Thoracic aorta (tissue), 2 donors: ENCODE results near the gene HOTAIR. TPM values are rescaled to one million over a fixed set of nuclear protein-coding genes. Genes with fewer than 3 reads are reported as not detected.

Experiments used
- ATAC-seq: fragments of 150-250 bp; one replicate; pipeline ENCODE4 v1.8.0; 2017; ENCODE audit warnings: low read depth; ENCODE audit not compliant: insufficient number of reproducible peaks, low FRiP score
- DNase-seq: peaks from one replicate; pipeline ENCODE4 v3.0.0-alpha.2; 2020; ENCODE audit warnings: low spot score
- H3K27ac ChIP-seq, 2 donors: fragments of 200-600 bp; sonication (generic); 1 replicate in 1 of 2; 2 replicates in 1 of 2; pipeline ENCODE4 v1.5.1; 2016; ENCODE audit warnings: mild to moderate bottlenecking in 2 of 2, moderate library complexity in 2 of 2
- H3K27me3 ChIP-seq: fragments of 200-600 bp; sonication (generic); replicated peaks from 2 replicates; pipeline ENCODE4 v1.6.0; 2016; ENCODE audit warnings: mild to moderate bottlenecking; ENCODE audit not compliant: insufficient read depth
- H3K36me3 ChIP-seq: fragments of 200-600 bp; sonication (generic); one replicate; pipeline ENCODE4 v1.5.1; 2016
- H3K4me1 ChIP-seq, 2 donors: fragments of 200-600 bp; sonication (generic); 1 replicate in 1 of 2; 2 replicates in 1 of 2; pipeline versions ENCODE4 v1.5.1 to v1.6.0; 2016; ENCODE audit warnings: low read depth in 2 of 2, mild to moderate bottlenecking in 1 of 2; ENCODE audit not compliant: control insufficient read depth in 1 of 2
- H3K4me3 ChIP-seq: fragments of 200-600 bp; sonication (generic); 2 replicates; pipeline ENCODE4 v1.5.1; 2016; ENCODE audit warnings: mild to moderate bottlenecking
- H3K9me3 ChIP-seq: fragments of 200-600 bp; sonication (generic); 2 replicates; pipeline ENCODE4 v1.5.1; 2016
- total RNA-seq, 2 donors: library from RNA; depleted of rRNA; stranded (reverse); fragments of >200 nt; gene quantifications; one replicate each; pipeline versions ENCODE4 v1.1.0 to v1.2.3, GENCODE V29; 2016
- TF ChIP-seq, protein P1 (sequence below): fragments of 200-600 bp; sonication (generic); IDR thresholded peaks from one replicate; pipeline ENCODE4 v1.5.1; 2019; ENCODE audit warnings: antibody characterized with exemption

Gene HOTAIR
- total RNA-seq, 2 donors from 2014 or later = not detected

- Histone ChIP-seq H3K27ac (no peak overlapping the region), H3K4me3 (no peak overlapping the region), H3K27me3 (peaks cover 43% of the 10 kb centered on the region), H3K9me3 (no peaks in the 10 kb centered on the region), H3K4me1 (peaks cover 16 to 24% of the 10 kb centered on the region in 2 donors), H3K36me3 (no peaks in the 10 kb centered on the region)
- TF ChIP-seq, protein P1, sequence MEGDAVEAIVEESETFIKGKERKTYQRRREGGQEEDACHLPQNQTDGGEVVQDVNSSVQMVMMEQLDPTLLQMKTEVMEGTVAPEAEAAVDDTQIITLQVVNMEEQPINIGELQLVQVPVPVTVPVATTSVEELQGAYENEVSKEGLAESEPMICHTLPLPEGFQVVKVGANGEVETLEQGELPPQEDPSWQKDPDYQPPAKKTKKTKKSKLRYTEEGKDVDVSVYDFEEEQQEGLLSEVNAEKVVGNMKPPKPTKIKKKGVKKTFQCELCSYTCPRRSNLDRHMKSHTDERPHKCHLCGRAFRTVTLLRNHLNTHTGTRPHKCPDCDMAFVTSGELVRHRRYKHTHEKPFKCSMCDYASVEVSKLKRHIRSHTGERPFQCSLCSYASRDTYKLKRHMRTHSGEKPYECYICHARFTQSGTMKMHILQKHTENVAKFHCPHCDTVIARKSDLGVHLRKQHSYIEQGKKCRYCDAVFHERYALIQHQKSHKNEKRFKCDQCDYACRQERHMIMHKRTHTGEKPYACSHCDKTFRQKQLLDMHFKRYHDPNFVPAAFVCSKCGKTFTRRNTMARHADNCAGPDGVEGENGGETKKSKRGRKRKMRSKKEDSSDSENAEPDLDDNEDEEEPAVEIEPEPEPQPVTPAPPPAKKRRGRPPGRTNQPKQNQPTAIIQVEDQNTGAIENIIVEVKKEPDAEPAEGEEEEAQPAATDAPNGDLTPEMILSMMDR = no peak
- DNase-seq (no peak), ATAC-seq (no peak)
These were observed 2.3 kb upstream of the HOTAIR start for GRCh38 chr12:53976823-53977595.

GRCh38 chr12:53976172-53976822 is 1.5 kb upstream of the HOTAIR start:
- DNase-seq = no peak
- Histone ChIP-seq H3K27ac (no peak overlapping the region), H3K4me1 (peaks cover 16 to 24% of the 10 kb centered on the region in 2 donors), H3K9me3 (no peaks in the 10 kb centered on the region), H3K36me3 (no peaks in the 10 kb centered on the region), H3K4me3 (no peak overlapping the region), H3K27me3 (peaks cover 45% of the 10 kb centered on the region)
- TF ChIP-seq, protein P1 = no peak
- no peak for ATAC-seq

GRCh38 chr12:53975479-53976152 is 862 bp upstream of the HOTAIR start:
- ATAC-seq = no peak
- Histone ChIP-seq H3K36me3 (no peaks in the 10 kb centered on the region), H3K27ac (no peak overlapping the region), H3K4me3 (no peak overlapping the region), H3K27me3 (peaks cover 52% of the 10 kb centered on the region), H3K9me3 (no peaks in the 10 kb centered on the region), H3K4me1 (peaks cover 16 to 24% of the 10 kb centered on the region in 2 donors)
- no peak for DNase-seq
- TF ChIP-seq, protein P1 = no peak

DNA sequence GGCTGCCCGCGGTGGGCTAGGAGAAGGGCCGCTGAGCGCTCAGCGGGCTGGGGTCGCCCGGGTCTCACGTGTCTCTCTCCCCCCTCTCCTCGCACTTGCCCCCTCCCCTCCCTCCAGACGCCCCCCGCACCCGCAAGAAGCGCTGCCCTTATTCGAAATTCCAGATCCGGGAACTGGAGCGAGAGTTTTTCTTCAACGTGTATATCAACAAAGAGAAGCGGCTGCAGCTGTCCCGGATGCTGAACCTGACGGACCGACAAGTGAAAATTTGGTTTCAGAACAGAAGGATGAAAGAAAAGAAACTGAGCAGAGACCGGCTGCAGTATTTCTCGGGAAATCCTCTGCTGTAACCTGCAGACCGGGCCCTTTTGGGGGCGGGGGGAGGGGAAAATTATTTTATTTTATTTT is 314 bp upstream of the HOTAIR start:
- ATAC-seq (no peak), DNase-seq (no peak)
- Histone ChIP-seq H3K4me1 (peaks cover 16 to 24% of the 10 kb centered on the region in 2 donors), H3K9me3 (no peaks in the 10 kb centered on the region), H3K36me3 (no peaks in the 10 kb centered on the region), H3K27me3 (peaks cover 57% of the 10 kb centered on the region), H3K4me3 (peak overlapping the region; percentile 63), H3K27ac (no peak overlapping the region)
- TF ChIP-seq, protein P1 = no peak
